Keratinocyte (primary cell): Measurements from ENCODE around the gene UBASH3B. TPM values are rescaled to one million over a fixed set of nuclear protein-coding genes. Genes with fewer than 3 reads are reported as not detected.

Source experiments
- DNase-seq: peaks from one replicate; pipeline ENCODE4 v3.0.0-alpha.2; 2011; ENCODE audit warnings: low read depth, missing footprints, low spot score
- FAIRE-seq: peaks from 2 replicates; lab custom pipeline; 2011; peaks lifted over from hg19 to GRCh38; lab: Jason Lieb, UNC
- H2AFZ ChIP-seq: 2 replicates; pipeline ENCODE4 v1.6.0; 2012; ENCODE audit warnings: low read length, control low read depth, inconsistent platforms; ENCODE audit not compliant: control insufficient read depth
- H3K27ac ChIP-seq: 2 replicates; pipeline ENCODE4 v1.5.1; 2011; ENCODE audit warnings: low read length; ENCODE audit not compliant: control insufficient read depth, insufficient read depth
- H3K27me3 ChIP-seq: 3 replicates; pipeline ENCODE4 v1.6.0; 2011; ENCODE audit warnings: low read length; ENCODE audit not compliant: control insufficient read depth, insufficient read depth; ENCODE audit errors: extremely low read depth
- H3K36me3 ChIP-seq, 2 experiments: 2 replicates in 1 of 2; 3 replicates in 1 of 2; pipeline ENCODE4 v1.5.1; 2011; ENCODE audit warnings: low read length in 2 of 2, mild to moderate bottlenecking in 1 of 2; ENCODE audit not compliant: control insufficient read depth in 2 of 2, insufficient read depth in 2 of 2; ENCODE audit errors: extremely low read depth in 1 of 2
- H3K4me1 ChIP-seq: 3 replicates; pipeline ENCODE4 v1.5.1; 2011; ENCODE audit warnings: low read length; ENCODE audit not compliant: control insufficient read depth, insufficient read depth; ENCODE audit errors: extremely low read depth
- H3K4me2 ChIP-seq: 3 replicates; pipeline ENCODE4 v1.6.0; 2011; ENCODE audit warnings: low read depth, low read length; ENCODE audit not compliant: control insufficient read depth, insufficient read depth; ENCODE audit errors: extremely low read depth
- H3K4me3 ChIP-seq, 3 experiments: fragments of 200-600 bp in 1 of 3; sonication (generic) in 1 of 3; 2 replicates in 2 of 3; 3 replicates in 1 of 3; pipeline ENCODE4 v1.5.1; 2011 to 2016; ENCODE audit warnings: low read length in 3 of 3, mild to moderate bottlenecking in 3 of 3, control low read depth in 2 of 3, inconsistent platforms in 1 of 3, low read depth in 1 of 3, mixed read lengths in 1 of 3, mixed run types in 1 of 3, moderate library complexity in 1 of 3; ENCODE audit not compliant: control insufficient read depth in 2 of 3, insufficient read depth in 2 of 3; ENCODE audit errors: extremely low read depth in 1 of 3
- H3K79me2 ChIP-seq: 2 replicates; pipeline ENCODE4 v1.6.0; 2012; ENCODE audit warnings: low read length; ENCODE audit not compliant: control insufficient read depth, insufficient read depth
- H3K9ac ChIP-seq: 3 replicates; pipeline ENCODE4 v1.6.0; 2011; ENCODE audit warnings: low read length; ENCODE audit not compliant: control insufficient read depth, insufficient read depth; ENCODE audit errors: extremely low read depth
- H3K9me1 ChIP-seq: 3 replicates; pipeline ENCODE4 v1.6.0; 2011; ENCODE audit warnings: low read length; ENCODE audit not compliant: control insufficient read depth, insufficient read depth; ENCODE audit errors: extremely low read depth
- H3K9me3 ChIP-seq: 2 replicates; pipeline ENCODE4 v1.5.1; 2012; ENCODE audit warnings: low read depth, low read length; ENCODE audit not compliant: control insufficient read depth
- H4K20me1 ChIP-seq: 3 replicates; pipeline ENCODE4 v1.6.0; 2011; ENCODE audit warnings: low read length; ENCODE audit not compliant: control insufficient read depth, insufficient read depth; ENCODE audit errors: extremely low read depth
- CTCF ChIP-seq, 3 experiments: IDR thresholded peaks in 1 of 3; conservative IDR thresholded peaks in 1 of 3; optimal IDR thresholded peaks in 1 of 3; 2 replicates in 2 of 3; 3 replicates in 1 of 3; pipeline versions ENCODE3 to v1.5.1; 2011; ENCODE audit warnings: low read length in 3 of 3, mild to moderate bottlenecking in 3 of 3, moderate library complexity in 2 of 3, control low read depth in 1 of 3, inconsistent platforms in 1 of 3; ENCODE audit not compliant: insufficient read depth in 2 of 3; ENCODE audit errors: extremely low read depth in 1 of 3
- EZH2 ChIP-seq: IDR thresholded peaks from one replicate; pipeline ENCODE4 v1.6.1; 2012; ENCODE audit warnings: inconsistent platforms, mild to moderate bottlenecking, low read length, moderate library complexity
- dilution Hi-C: fragments of 300-500 bp; cut with MboI; formaldehyde crosslinking; loops from one replicate; pipeline ENCODE4 v1.7.0; 2020; ENCODE audit warnings: low sequenced_read_pairs; ENCODE audit not compliant: extremely low pct_ligation_motif_present
- polyA plus RNA-seq, 5 experiments: library from polyadenylated mRNA; depleted of rRNA in 3 of 5; stranded (reverse) in 3 of 5; stranded (forward) in 1 of 5; unstranded in 1 of 5; fragments of >200 nt; gene quantifications; 1 replicate in 1 of 5; 2 replicates in 3 of 5; 3 replicates in 1 of 5; pipeline versions ENCODE4 v1.2.1 to v1.2.3, GENCODE V29; 2011 to 2012; ENCODE audit warnings: missing spikeins in 2 of 5, low read depth in 1 of 5, low replicate concordance in 1 of 5

Gene UBASH3B
- polyA plus RNA-seq, 1 donor (not counting 4 experiments of a cell fraction or from before 2014, with no cell fraction given) = 25.0 TPM

- DNase-seq = no peak
- no peak overlapping the region for H3K4me2 ChIP-seq
- H3K36me3 ChIP-seq = no peaks in the 10 kb centered on the region
- dilution Hi-C loops = no loop called here
- H3K27ac ChIP-seq = no peak overlapping the region
- H4K20me1 ChIP-seq = no peaks in the 10 kb centered on the region
- FAIRE-seq = no peak
- H3K9me1 ChIP-seq = no peaks in the 10 kb centered on the region
- H3K9ac ChIP-seq = no peak overlapping the region
- TF ChIP-seq CTCF (optimal IDR thresholded peaks at IDR 0.05 in 1 of 3, IDR thresholded peaks at IDR 0.05 in 1 of 3, conservative IDR thresholded peaks at IDR 0.05 in 1 of 3; ENCODE audit: extremely low read depth in 1 of 3, insufficient read depth in 2 of 3, low read length in 3 of 3) (no peak), EZH2 (no peak)
- H3K79me2 ChIP-seq = no peaks in the 10 kb centered on the region
- peaks cover 16% of the 10 kb centered on the region for H3K4me1 ChIP-seq
- no peak overlapping the region for H2AFZ ChIP-seq
- no peaks in the 10 kb centered on the region for H3K27me3 ChIP-seq
- H3K4me3 ChIP-seq = no peak overlapping the region
- no peaks in the 10 kb centered on the region for H3K9me3 ChIP-seq
These were observed 18.0 kb upstream of the UBASH3B start for GRCh38 chr11:122637541-122637940.

GRCh38 chr11:122642472-122642922 lies 13.0 kb upstream of the UBASH3B start:
- Histone ChIP-seq H3K4me2 (peak overlapping the region; percentile 10), H3K9ac (no peak overlapping the region)
- peak; percentile 79 for FAIRE-seq

More at GRCh38 chr11:122642472-122642922, 13.0 kb upstream of the UBASH3B start:
- Histone ChIP-seq H3K27ac (peak overlapping the region; percentile 38), H2AFZ (no peak overlapping the region), H3K27me3 (no peaks in the 10 kb centered on the region), H3K79me2 (no peaks in the 10 kb centered on the region), H4K20me1 (no peaks in the 10 kb centered on the region), H3K9me3 (no peaks in the 10 kb centered on the region), H3K4me1 (peaks cover 20% of the 10 kb centered on the region), H3K4me3 (no peak overlapping the region), H3K9me1 (no peaks in the 10 kb centered on the region), H3K36me3 (no peaks in the 10 kb centered on the region)
- DNase-seq = no peak
- dilution Hi-C loops = no loop called here
- TF ChIP-seq CTCF (optimal IDR thresholded peaks at IDR 0.05 in 1 of 3, IDR thresholded peaks at IDR 0.05 in 1 of 3, conservative IDR thresholded peaks at IDR 0.05 in 1 of 3; ENCODE audit: extremely low read depth in 1 of 3, insufficient read depth in 2 of 3, low read length in 3 of 3) (no peak), EZH2 (no peak)
